ENCODE data around the gene TCEA3.

- TF ChIP-seq EZH2 (IDR thresholded peaks at IDR 0.05; ENCODE audit: low read depth, unreplicated experiment) (peak; percentile 30), CREB1 (CRISPR knock-in tag; IDR thresholded peaks at IDR 0.05; ENCODE audit: low read depth) (no peak), REST (IDR thresholded peaks at IDR 0.05; ENCODE audit: unreplicated experiment) (no peak), ZNF114 (CRISPR knock-in tag; IDR thresholded peaks at IDR 0.05) (no peak), POLR2AphosphoS5 (IDR thresholded peaks at IDR 0.05; ENCODE audit: low read depth) (no peak; the same call in 1 of the 2 replicates), ZNF331 (CRISPR knock-in tag; IDR thresholded peaks at IDR 0.05; ENCODE audit: low read depth) (no peak)
- TF ChIP-seq, protein P1, sequence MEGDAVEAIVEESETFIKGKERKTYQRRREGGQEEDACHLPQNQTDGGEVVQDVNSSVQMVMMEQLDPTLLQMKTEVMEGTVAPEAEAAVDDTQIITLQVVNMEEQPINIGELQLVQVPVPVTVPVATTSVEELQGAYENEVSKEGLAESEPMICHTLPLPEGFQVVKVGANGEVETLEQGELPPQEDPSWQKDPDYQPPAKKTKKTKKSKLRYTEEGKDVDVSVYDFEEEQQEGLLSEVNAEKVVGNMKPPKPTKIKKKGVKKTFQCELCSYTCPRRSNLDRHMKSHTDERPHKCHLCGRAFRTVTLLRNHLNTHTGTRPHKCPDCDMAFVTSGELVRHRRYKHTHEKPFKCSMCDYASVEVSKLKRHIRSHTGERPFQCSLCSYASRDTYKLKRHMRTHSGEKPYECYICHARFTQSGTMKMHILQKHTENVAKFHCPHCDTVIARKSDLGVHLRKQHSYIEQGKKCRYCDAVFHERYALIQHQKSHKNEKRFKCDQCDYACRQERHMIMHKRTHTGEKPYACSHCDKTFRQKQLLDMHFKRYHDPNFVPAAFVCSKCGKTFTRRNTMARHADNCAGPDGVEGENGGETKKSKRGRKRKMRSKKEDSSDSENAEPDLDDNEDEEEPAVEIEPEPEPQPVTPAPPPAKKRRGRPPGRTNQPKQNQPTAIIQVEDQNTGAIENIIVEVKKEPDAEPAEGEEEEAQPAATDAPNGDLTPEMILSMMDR (conservative IDR thresholded peaks at IDR 0.05; ENCODE audit: low read depth in 2 of 2): no peak
Observed at GRCh38 chr1:23424293-23425192, at the start of gene TCEA3.
